Upper lobe of left lung (tissue), 6 donors: ENCODE data around the gene HEATR1. TPM values are rescaled to one million over a fixed set of nuclear protein-coding genes. Genes with fewer than 3 reads are reported as not detected.
"Not testable (repeated sequence)": the region's sequence is repeated elsewhere in the genome, so short reads cannot be mapped to it uniquely, and the experiment has no call there.

ENCODE experiments used
- ATAC-seq, 2 donors: fragments of 200-7000 bp; cut with Tn5 transposase; one replicate each; pipeline ENCODE4 v1.9.1; 2022; ENCODE audit warnings: mild to moderate bottlenecking in 2 of 2, moderate library complexity in 2 of 2; ENCODE audit not compliant: low FRiP score in 2 of 2
- DNase-seq, 2 donors: peaks; one replicate each; pipeline ENCODE4 v3.0.0-alpha.2; 2019 to 2020
- H3K27ac ChIP-seq, 4 donors: fragments of 200-600 bp; sonication (generic); one replicate each; pipeline ENCODE4 v1.5.1; 2016 to 2019
- H3K27me3 ChIP-seq, 4 donors: fragments of 200-600 bp; sonication (generic); one replicate each; pipeline ENCODE4 v1.5.1; 2017 to 2019
- H3K36me3 ChIP-seq, 4 donors: fragments of 200-600 bp; sonication (generic); one replicate each; pipeline ENCODE4 v1.5.1; 2016 to 2019
- H3K4me1 ChIP-seq, 4 donors: fragments of 200-600 bp; sonication (generic); one replicate each; pipeline ENCODE4 v1.5.1; 2018 to 2019
- H3K4me3 ChIP-seq, 4 donors: fragments of 200-600 bp; sonication (generic); one replicate each; pipeline ENCODE4 v1.5.1; 2017 to 2019; ENCODE audit warnings: mild to moderate bottlenecking in 2 of 4, moderate library complexity in 1 of 4
- H3K9me3 ChIP-seq, 4 donors: fragments of 200-600 bp; sonication (generic); one replicate each; pipeline ENCODE4 v1.5.1; 2018 to 2019
- CTCF ChIP-seq, 6 experiments: fragments of 450-650 bp in 4 of 6; fragments of 200-600 bp in 2 of 6; sonication (generic) in 2 of 6; IDR thresholded peaks; one replicate each; pipeline ENCODE4 v1.5.1; 2016 to 2019; ENCODE audit warnings: antibody characterized with exemption in 6 of 6
- EP300 ChIP-seq, 4 donors: sonication (generic); formaldehyde crosslinking; IDR thresholded peaks; one replicate each; pipeline ENCODE4 v1.5.1; 2017; ENCODE audit warnings: antibody characterized with exemption in 4 of 4, control low read depth in 2 of 4
- POLR2A ChIP-seq, 4 donors: fragments of 450-650 bp; IDR thresholded peaks; one replicate each; pipeline ENCODE4 v1.5.1; 2016 to 2017; ENCODE audit warnings: antibody characterized with exemption in 4 of 4, mild to moderate bottlenecking in 2 of 4
- POLR2AphosphoS5 ChIP-seq, 2 donors: sonication (generic); formaldehyde crosslinking; IDR thresholded peaks; one replicate each; pipeline ENCODE4 v1.5.1; 2017; ENCODE audit warnings: antibody characterized with exemption in 2 of 2
- WGBS, 2 donors: methylation state at CpG; one replicate each; pipeline ENCODE4 v1.1.5; 2017 to 2018; 5-methylcytosine and 5-hydroxymethylcytosine counted together
- total RNA-seq, 6 donors: library from RNA; depleted of rRNA in 4 of 6; stranded (reverse); fragments of >200 nt in 4 of 6; gene quantifications; one replicate each; pipeline versions ENCODE4 v1.1.0 to v1.2.1, GENCODE V29; 2016 to 2021
- donor health status: DM: no; HTN: no; CAD: no; lungs with moderate emphysema.
- donor health status: DM: no; HTN: yes; CAD: no; lungs with severe emphysema.

Gene HEATR1
- total RNA-seq, 6 donors from 2014 or later: 9.0 to 27.5 (median 18.5) TPM

- DNase-seq (no peak), ATAC-seq (no peak)
- H3K27me3 ChIP-seq: no peaks in the 10 kb centered on the region
- H3K36me3 ChIP-seq: peaks cover 28 to 96% (median 51%) of the 10 kb centered on the region in 4 donors
- H3K9me3 ChIP-seq: no peaks in the 10 kb centered on the region
- TF ChIP-seq POLR2AphosphoS5 (IDR thresholded peaks at IDR 0.05): no peak
- TF ChIP-seq POLR2A (IDR thresholded peaks at IDR 0.05): no peak
- no peak for TF ChIP-seq EP300 (IDR thresholded peaks at IDR 0.05)
- no peak for TF ChIP-seq CTCF (IDR thresholded peaks at IDR 0.05)
- WGBS, 2 donors: 91 to 95% methylated on average over 4 of the region's 4 CpGs
- no peaks in the 10 kb centered on the region for H3K4me1 ChIP-seq
- no peak overlapping the region for H3K27ac ChIP-seq
- no peak overlapping the region for H3K4me3 ChIP-seq
Observed at GRCh38 chr1:236589531-236589930, 14.8 kb downstream of the HEATR1 start.

GRCh38 chr1:236581528-236581927, 22.8 kb downstream of the HEATR1 start:
- H3K4me3 ChIP-seq: no peak overlapping the region
- no peaks in the 10 kb centered on the region for H3K9me3 ChIP-seq
- TF ChIP-seq CTCF (IDR thresholded peaks at IDR 0.05) (no peak), POLR2A (IDR thresholded peaks at IDR 0.05) (no peak), POLR2AphosphoS5 (IDR thresholded peaks at IDR 0.05) (no peak), EP300 (IDR thresholded peaks at IDR 0.05) (no peak)
- ATAC-seq: no peak
- H3K27me3 ChIP-seq: no peaks in the 10 kb centered on the region
- no peak overlapping the region for H3K27ac ChIP-seq
- no peaks in the 10 kb centered on the region for H3K4me1 ChIP-seq
- DNase-seq: no peak
- peaks cover 25 to 90% (median 50%) of the 10 kb centered on the region in 4 donors for H3K36me3 ChIP-seq
- WGBS, 2 donors: 90 to 95% methylated on average over 2 of the region's 2 CpGs

GRCh38 chr1:236580404-236580803, 23.9 kb downstream of the HEATR1 start:
- H3K36me3 ChIP-seq: peaks cover 25 to 90% (median 51%) of the 10 kb centered on the region in 4 donors
- WGBS, 2 donors: 98 to 100% methylated on average over 3 of the region's 3 CpGs
- not testable (repeated sequence) for H3K27ac ChIP-seq, ATAC-seq, H3K9me3 ChIP-seq, DNase-seq, H3K27me3 ChIP-seq, H3K4me1 ChIP-seq, H3K4me3 ChIP-seq

GRCh38 chr1:236578661-236579060, 25.7 kb downstream of the HEATR1 start:
- no peak for TF ChIP-seq POLR2A (IDR thresholded peaks at IDR 0.05)
- TF ChIP-seq CTCF (IDR thresholded peaks at IDR 0.05): no peak
- Histone ChIP-seq H3K4me1 (no peaks in the 10 kb centered on the region), H3K36me3 (peaks cover 27 to 90% (median 52%) of the 10 kb centered on the region in 4 donors), H3K27ac (no peak overlapping the region), H3K4me3 (no peak overlapping the region), H3K9me3 (no peaks in the 10 kb centered on the region), H3K27me3 (no peaks in the 10 kb centered on the region)
- ATAC-seq: no peak
- DNase-seq: no peak
- WGBS, 2 donors: 96 to 98% methylated on average over 3 of the region's 3 CpGs

- H3K9me3 ChIP-seq, H3K4me3 ChIP-seq, H3K27ac ChIP-seq, H3K4me1 ChIP-seq, DNase-seq, H3K27me3 ChIP-seq, ATAC-seq: not testable (repeated sequence)
- peaks cover 27 to 91% (median 50%) of the 10 kb centered on the region in 4 donors for H3K36me3 ChIP-seq
- WGBS, 2 donors: 84 to 85% methylated on average over 7 of the region's 7 CpGs
Observed at GRCh38 chr1:236577041-236577440, 27.3 kb downstream of the HEATR1 start.

GRCh38 chr1:236576004-236576403, 28.3 kb downstream of the HEATR1 start:
- no peaks in the 10 kb centered on the region for H3K9me3 ChIP-seq
- no peaks in the 10 kb centered on the region for H3K27me3 ChIP-seq
- no peak for TF ChIP-seq POLR2AphosphoS5 (IDR thresholded peaks at IDR 0.05)
- no peak for TF ChIP-seq POLR2A (IDR thresholded peaks at IDR 0.05)
- no peak for TF ChIP-seq EP300 (IDR thresholded peaks at IDR 0.05)
- no peak for TF ChIP-seq CTCF (IDR thresholded peaks at IDR 0.05)
- H3K36me3 ChIP-seq: peaks cover 22 to 91% (median 52%) of the 10 kb centered on the region in 4 donors
- WGBS, 2 donors: 56 to 70% methylated on average over 2 of the region's 2 CpGs
- DNase-seq: no peak
- H3K27ac ChIP-seq: no peak overlapping the region
- ATAC-seq: no peak
- no peaks in the 10 kb centered on the region for H3K4me1 ChIP-seq
- H3K4me3 ChIP-seq: no peak overlapping the region
